Natural killer cell (primary cell): Measurements from ENCODE around the gene TLR8. TPM values are rescaled to one million over a fixed set of nuclear protein-coding genes. Genes with fewer than 3 reads are reported as not detected.

Experiments
- ATAC-seq, 3 donors: fragments of 150-1000 bp in 2 of 3; fragments of 200-7000 bp in 1 of 3; cut with Tn5 transposase; 1 replicate in 1 of 3; 2 replicates in 2 of 3; pipeline ENCODE4 v1.10.0; 2021; ENCODE audit warnings: mild to moderate bottlenecking in 2 of 3, moderate library complexity in 2 of 3
- DNase-seq, 2 donors: peaks; one replicate each; pipeline versions ENCODE4 v3.0.0 to v3.0.0-alpha.2; 2013 to 2021; ENCODE audit warnings: mixed read lengths in 1 of 2
- H3K27ac ChIP-seq: one replicate; pipeline ENCODE4 v1.5.1; 2013; ENCODE audit warnings: mild to moderate bottlenecking, low read length
- H3K27me3 ChIP-seq: one replicate; pipeline ENCODE4 v1.6.1; 2013; ENCODE audit warnings: low read length; ENCODE audit not compliant: control insufficient read depth, insufficient read depth
- H3K36me3 ChIP-seq: one replicate; pipeline ENCODE4 v1.6.1; 2013; ENCODE audit warnings: low read length; ENCODE audit not compliant: control insufficient read depth, insufficient read depth
- H3K4me1 ChIP-seq: one replicate; pipeline ENCODE4 v1.6.1; 2013; ENCODE audit warnings: low read length; ENCODE audit not compliant: control insufficient read depth, insufficient read depth
- H3K4me3 ChIP-seq: one replicate; pipeline ENCODE4 v1.5.1; 2013; ENCODE audit warnings: low read length
- H3K9me3 ChIP-seq: one replicate; pipeline ENCODE4 v1.6.1; 2013; ENCODE audit warnings: low read length; ENCODE audit not compliant: control insufficient read depth, insufficient read depth
- H3K27ac Mint-ChIP-seq, 2 donors: one replicate each; pipeline ENCODE4 v1.8.0; 2022; ENCODE audit warnings: mild to moderate bottlenecking in 2 of 2, mixed read lengths in 2 of 2, moderate library complexity in 1 of 2
- H3K27me3 Mint-ChIP-seq, 2 donors: one replicate each; pipeline ENCODE4 v1.8.0; 2022; ENCODE audit warnings: low read depth in 2 of 2, mixed read lengths in 2 of 2
- H3K36me3 Mint-ChIP-seq: one replicate; pipeline ENCODE4 v1.8.0; 2022; ENCODE audit warnings: mixed read lengths
- H3K4me1 Mint-ChIP-seq, 2 donors: one replicate each; pipeline ENCODE4 v1.8.0; 2022; ENCODE audit warnings: mixed read lengths in 2 of 2
- H3K4me3 Mint-ChIP-seq: one replicate; pipeline ENCODE4 v1.8.0; 2022; ENCODE audit warnings: mild to moderate bottlenecking, moderate library complexity, mixed read lengths
- H3K9me3 Mint-ChIP-seq, 2 donors: one replicate each; pipeline ENCODE4 v1.8.0; 2022; ENCODE audit warnings: mixed read lengths in 2 of 2
- WGBS: methylation state at CpG from one replicate; pipeline ENCODE4 v1.1.7; 2013; ENCODE audit warnings: missing lambda C conversion rate; ENCODE audit not compliant: insufficient coverage; 5-methylcytosine and 5-hydroxymethylcytosine counted together
- intact Hi-C: fragments of 100-400 bp; cut with micrococcal nuclease; formaldehyde crosslinking; loops from one replicate; pipeline ENCODE4 v1.14.2; 2022
- total RNA-seq, 4 donors: library from RNA; stranded (reverse); fragments of 120-200 nt in 1 of 4; gene quantifications; one replicate each; pipeline versions ENCODE4 v1.2.3 to v1.2.4, GENCODE V29; 2013 to 2022
- TF ChIP-seq, protein P1 (sequence below): fragments of 200-600 bp; IDR thresholded peaks from one replicate; pipeline ENCODE4 v1.8.0; 2022; ENCODE audit warnings: antibody characterized with exemption

The TLR8 gene
- total RNA-seq, 3 donors from 2014 or later (not counting 1 experiment from before 2014, with no cell fraction given): 0.95 to 1.9 (median 0.95) TPM

GRCh38 chrX:12881914-12882313 lies 24.5 kb upstream of the TLR8 start:
- H3K27me3 Mint-ChIP-seq: peaks cover 2 to 12% of the 10 kb centered on the region in 2 donors
- no peaks in the 10 kb centered on the region for H3K9me3 Mint-ChIP-seq
- H3K27ac Mint-ChIP-seq: no peak overlapping the region
- Histone ChIP-seq H3K9me3 (no peaks in the 10 kb centered on the region), H3K4me3 (no peak overlapping the region), H3K36me3 (no peaks in the 10 kb centered on the region), H3K27me3 (no peaks in the 10 kb centered on the region), H3K27ac (no peak overlapping the region), H3K4me1 (no peaks in the 10 kb centered on the region)
- TF ChIP-seq, protein P1, sequence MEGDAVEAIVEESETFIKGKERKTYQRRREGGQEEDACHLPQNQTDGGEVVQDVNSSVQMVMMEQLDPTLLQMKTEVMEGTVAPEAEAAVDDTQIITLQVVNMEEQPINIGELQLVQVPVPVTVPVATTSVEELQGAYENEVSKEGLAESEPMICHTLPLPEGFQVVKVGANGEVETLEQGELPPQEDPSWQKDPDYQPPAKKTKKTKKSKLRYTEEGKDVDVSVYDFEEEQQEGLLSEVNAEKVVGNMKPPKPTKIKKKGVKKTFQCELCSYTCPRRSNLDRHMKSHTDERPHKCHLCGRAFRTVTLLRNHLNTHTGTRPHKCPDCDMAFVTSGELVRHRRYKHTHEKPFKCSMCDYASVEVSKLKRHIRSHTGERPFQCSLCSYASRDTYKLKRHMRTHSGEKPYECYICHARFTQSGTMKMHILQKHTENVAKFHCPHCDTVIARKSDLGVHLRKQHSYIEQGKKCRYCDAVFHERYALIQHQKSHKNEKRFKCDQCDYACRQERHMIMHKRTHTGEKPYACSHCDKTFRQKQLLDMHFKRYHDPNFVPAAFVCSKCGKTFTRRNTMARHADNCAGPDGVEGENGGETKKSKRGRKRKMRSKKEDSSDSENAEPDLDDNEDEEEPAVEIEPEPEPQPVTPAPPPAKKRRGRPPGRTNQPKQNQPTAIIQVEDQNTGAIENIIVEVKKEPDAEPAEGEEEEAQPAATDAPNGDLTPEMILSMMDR: no peak
- intact Hi-C loops: no loop called here
- no peak overlapping the region for H3K4me3 Mint-ChIP-seq
- no peaks in the 10 kb centered on the region for H3K36me3 Mint-ChIP-seq
- no peaks in the 10 kb centered on the region for H3K4me1 Mint-ChIP-seq
- 54% methylated on average over 2 of the region's 2 CpGs for WGBS
- ATAC-seq (no peak), DNase-seq (no peak)

- Mint-ChIP-seq H3K9me3 (no peaks in the 10 kb centered on the region), H3K36me3 (no peaks in the 10 kb centered on the region), H3K4me3 (no peak overlapping the region), H3K27me3 (peaks cover 0 to 12% of the 10 kb centered on the region in 2 donors), H3K4me1 (peaks cover 9% of the 10 kb centered on the region in 2 donors), H3K27ac (no peak overlapping the region)
- TF ChIP-seq, protein P1: no peak
- no peak overlapping the region for H3K4me3 ChIP-seq
- DNase-seq (no peak), ATAC-seq (no peak)
- no peaks in the 10 kb centered on the region for H3K36me3 ChIP-seq
- intact Hi-C loops: no loop called here
- no peak overlapping the region for H3K27ac ChIP-seq
- WGBS: 65% methylated on average over 5 of the region's 5 CpGs
- H3K27me3 ChIP-seq: no peaks in the 10 kb centered on the region
- H3K4me1 ChIP-seq: peaks cover 3% of the 10 kb centered on the region
- no peaks in the 10 kb centered on the region for H3K9me3 ChIP-seq
These were observed 20.9 kb upstream of the TLR8 start for GRCh38 chrX:12885508-12885907.

DNA sequence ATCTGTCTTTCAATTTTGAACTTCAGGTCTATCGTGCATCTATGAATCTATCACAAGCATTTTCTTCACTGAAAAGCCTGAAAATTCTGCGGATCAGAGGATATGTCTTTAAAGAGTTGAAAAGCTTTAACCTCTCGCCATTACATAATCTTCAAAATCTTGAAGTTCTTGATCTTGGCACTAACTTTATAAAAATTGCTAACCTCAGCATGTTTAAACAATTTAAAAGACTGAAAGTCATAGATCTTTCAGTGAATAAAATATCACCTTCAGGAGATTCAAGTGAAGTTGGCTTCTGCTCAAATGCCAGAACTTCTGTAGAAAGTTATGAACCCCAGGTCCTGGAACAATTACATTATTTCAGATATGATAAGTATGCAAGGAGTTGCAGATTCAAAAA lies 19.9 kb upstream of the TLR8 start:
- Mint-ChIP-seq H3K4me1 (peaks cover 15 to 19% of the 10 kb centered on the region in 2 donors), H3K27ac (no peak overlapping the region), H3K36me3 (no peaks in the 10 kb centered on the region), H3K4me3 (no peak overlapping the region), H3K27me3 (peaks cover 0 to 12% of the 10 kb centered on the region in 2 donors), H3K9me3 (no peaks in the 10 kb centered on the region)
- TF ChIP-seq, protein P1: no peak
- no peak overlapping the region for H3K27ac ChIP-seq
- H3K4me3 ChIP-seq: no peak overlapping the region
- no peaks in the 10 kb centered on the region for H3K9me3 ChIP-seq
- H3K4me1 ChIP-seq: peaks cover 14% of the 10 kb centered on the region
- H3K27me3 ChIP-seq: no peaks in the 10 kb centered on the region
- no peak for DNase-seq
- WGBS: 92% methylated on average over 2 of the region's 3 CpGs
- no peaks in the 10 kb centered on the region for H3K36me3 ChIP-seq
- intact Hi-C loops: no loop called here
- no peak for ATAC-seq

DNA sequence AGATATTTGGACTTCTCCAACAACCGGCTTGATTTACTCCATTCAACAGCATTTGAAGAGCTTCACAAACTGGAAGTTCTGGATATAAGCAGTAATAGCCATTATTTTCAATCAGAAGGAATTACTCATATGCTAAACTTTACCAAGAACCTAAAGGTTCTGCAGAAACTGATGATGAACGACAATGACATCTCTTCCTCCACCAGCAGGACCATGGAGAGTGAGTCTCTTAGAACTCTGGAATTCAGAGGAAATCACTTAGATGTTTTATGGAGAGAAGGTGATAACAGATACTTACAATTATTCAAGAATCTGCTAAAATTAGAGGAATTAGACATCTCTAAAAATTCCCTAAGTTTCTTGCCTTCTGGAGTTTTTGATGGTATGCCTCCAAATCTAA lies 19.3 kb upstream of the TLR8 start:
- peaks cover 19 to 22% of the 10 kb centered on the region in 2 donors for H3K4me1 Mint-ChIP-seq
- no peaks in the 10 kb centered on the region for H3K27me3 ChIP-seq
- peaks cover 20% of the 10 kb centered on the region for H3K4me1 ChIP-seq
- H3K36me3 ChIP-seq: no peaks in the 10 kb centered on the region
- H3K4me3 ChIP-seq: no peak overlapping the region
- no peaks in the 10 kb centered on the region for H3K9me3 ChIP-seq
- no peak overlapping the region for H3K27ac Mint-ChIP-seq
- no peaks in the 10 kb centered on the region for H3K9me3 Mint-ChIP-seq
- H3K4me3 Mint-ChIP-seq: no peak overlapping the region
- no peak overlapping the region for H3K27ac ChIP-seq
- no peaks in the 10 kb centered on the region for H3K36me3 Mint-ChIP-seq
- TF ChIP-seq, protein P1: no peak
- intact Hi-C loops: no loop called here
- DNase-seq (no peak), ATAC-seq (no peak)
- peaks cover 0 to 15% of the 10 kb centered on the region in 2 donors for H3K27me3 Mint-ChIP-seq
- WGBS: no CpG with 5 or more reads among the region's 2 CpGs
